AG04449 (cell line): Measurements from ENCODE around the gene CDH1.
"Not testable (repeated sequence)": the region's sequence is repeated elsewhere in the genome, so short reads cannot be mapped to it uniquely, and the experiment has no call there.

Source experiments
- CTCF ChIA-PET: fragments of 350-600 bp; formaldehyde crosslinking; extraction: SDS; loops from one replicate; lab custom pipeline; 2021; ENCODE audit warnings: antibody characterized with exemption; lab: Yijun Ruan, JAX
- POLR2A ChIA-PET: fragments of 400-600, 350-600 bp; formaldehyde crosslinking; extraction: SDS; loops from one replicate; lab custom pipeline; 2020; ENCODE audit warnings: antibody characterized with exemption, inconsistent platforms; lab: Yijun Ruan, JAX
- DNase-seq: peaks from one replicate; pipeline ENCODE4 v3.0.0-alpha.2; 2010; ENCODE audit warnings: low read depth, low spot score
- H3K4me3 ChIP-seq: 2 replicates; pipeline ENCODE4 v1.5.1; 2011; ENCODE audit warnings: low read depth, mild to moderate bottlenecking, control low read depth, low read length
- TF ChIP-seq, protein P1 (sequence below): IDR thresholded peaks from one replicate; pipeline ENCODE4 v1.5.1; 2011; ENCODE audit warnings: mild to moderate bottlenecking, moderate library complexity, low read length, control low read depth, inconsistent platforms; ENCODE audit not compliant: insufficient read depth; ENCODE audit errors: missing control alignments

Gene CDH1

GRCh38 chr16:68833251-68833650 is 96.2 kb downstream of the CDH1 start:
- ChIA-PET CTCF (interaction anchor here (1.0 to 1.2 kb wide), 3 partner anchors 30 to 291 kb away, joined by 3 to 6 read pairs (median 5); no protein-coding TSS in a partner anchor), POLR2A (no interaction called here)

DNA sequence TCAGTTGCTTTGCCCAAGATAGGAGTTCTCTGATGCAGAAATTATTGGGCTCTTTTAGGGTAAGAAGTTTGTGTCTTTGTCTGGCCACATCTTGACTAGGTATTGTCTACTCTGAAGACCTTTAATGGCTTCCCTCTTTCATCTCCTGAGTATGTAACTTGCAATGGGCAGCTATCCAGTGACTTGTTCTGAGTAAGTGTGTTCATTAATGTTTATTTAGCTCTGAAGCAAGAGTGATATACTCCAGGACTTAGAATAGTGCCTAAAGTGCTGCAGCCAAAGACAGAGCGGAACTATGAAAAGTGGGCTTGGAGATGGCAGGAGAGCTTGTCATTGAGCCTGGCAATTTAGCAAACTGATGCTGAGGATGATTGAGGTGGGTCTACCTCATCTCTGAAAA is 97.5 kb downstream of the CDH1 start:
- CTCF ChIA-PET = interaction anchor here (0.6 to 4.0 kb wide), 4 partner anchors 11 to 314 kb away, joined by 3 to 34 read pairs (median 4); partner anchors contain the start of gene TANGO6
- TF ChIP-seq, protein P1, sequence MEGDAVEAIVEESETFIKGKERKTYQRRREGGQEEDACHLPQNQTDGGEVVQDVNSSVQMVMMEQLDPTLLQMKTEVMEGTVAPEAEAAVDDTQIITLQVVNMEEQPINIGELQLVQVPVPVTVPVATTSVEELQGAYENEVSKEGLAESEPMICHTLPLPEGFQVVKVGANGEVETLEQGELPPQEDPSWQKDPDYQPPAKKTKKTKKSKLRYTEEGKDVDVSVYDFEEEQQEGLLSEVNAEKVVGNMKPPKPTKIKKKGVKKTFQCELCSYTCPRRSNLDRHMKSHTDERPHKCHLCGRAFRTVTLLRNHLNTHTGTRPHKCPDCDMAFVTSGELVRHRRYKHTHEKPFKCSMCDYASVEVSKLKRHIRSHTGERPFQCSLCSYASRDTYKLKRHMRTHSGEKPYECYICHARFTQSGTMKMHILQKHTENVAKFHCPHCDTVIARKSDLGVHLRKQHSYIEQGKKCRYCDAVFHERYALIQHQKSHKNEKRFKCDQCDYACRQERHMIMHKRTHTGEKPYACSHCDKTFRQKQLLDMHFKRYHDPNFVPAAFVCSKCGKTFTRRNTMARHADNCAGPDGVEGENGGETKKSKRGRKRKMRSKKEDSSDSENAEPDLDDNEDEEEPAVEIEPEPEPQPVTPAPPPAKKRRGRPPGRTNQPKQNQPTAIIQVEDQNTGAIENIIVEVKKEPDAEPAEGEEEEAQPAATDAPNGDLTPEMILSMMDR = no peak
- POLR2A ChIA-PET = no interaction called here
- no peak for DNase-seq
- no peak overlapping the region for H3K4me3 ChIP-seq

More at GRCh38 chr16:68833251-68833650, 96.2 kb downstream of the CDH1 start:
- H3K4me3 ChIP-seq = no peak overlapping the region
- no peak for DNase-seq
- TF ChIP-seq, protein P1 = no peak

DNA sequence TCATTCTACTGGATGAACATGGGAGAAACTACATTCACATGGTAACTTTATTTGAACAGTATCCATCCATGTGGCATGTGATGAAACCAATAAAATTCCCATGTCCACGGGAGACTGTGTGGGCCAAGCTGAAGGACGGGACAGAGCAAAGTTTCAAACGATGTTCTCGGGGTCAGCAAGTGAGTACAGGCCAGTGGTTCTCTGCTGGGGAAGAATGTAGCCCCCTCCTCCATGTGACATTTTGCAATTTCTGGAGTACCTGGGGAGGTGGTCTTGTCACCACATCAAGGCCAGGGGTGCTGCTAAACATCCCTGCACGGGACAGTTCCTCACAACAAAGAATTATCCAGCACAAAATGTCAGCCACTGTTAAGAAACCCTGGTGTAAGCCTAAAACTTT is 98.9 kb downstream of the CDH1 start:
- POLR2A ChIA-PET = no interaction called here
- TF ChIP-seq, protein P1 = no peak
- CTCF ChIA-PET = interaction anchor here (1.2 to 4.0 kb wide), 3 partner anchors 9 to 315 kb away, joined by 3 to 34 read pairs (median 5); partner anchors contain the start of gene TANGO6
- no peak overlapping the region for H3K4me3 ChIP-seq
- DNase-seq = no peak

GRCh38 chr16:68839831-68840230 is 102.7 kb downstream of the CDH1 start:
- ChIA-PET CTCF (interaction anchor here (1.3 to 1.7 kb wide), 2 partner anchors 249 to 319 kb away, joined by 3 to 4 read pairs; no protein-coding TSS in a partner anchor), POLR2A (no interaction called here)
- H3K4me3 ChIP-seq = no peak overlapping the region
- no peak for DNase-seq
- TF ChIP-seq, protein P1 = no peak

GRCh38 chr16:68842964-68843481 is 105.9 kb downstream of the CDH1 start:
- peak overlapping the region; percentile 86 for H3K4me3 ChIP-seq
- not testable (repeated sequence) for DNase-seq
- POLR2A ChIA-PET = interaction anchor here (1.6 kb wide), 1 partner anchor 252 kb away, joined by 5 read pairs; no protein-coding TSS in a partner anchor
- CTCF ChIA-PET = interaction anchor here (0.7 to 11.2 kb wide), 16 partner anchors 7 to 322 kb away, joined by 3 to 303 read pairs (median 6); no protein-coding TSS in a partner anchor

GRCh38 chr16:68843482-68844210 is 106.6 kb downstream of the CDH1 start, which contains the start of gene TANGO6:
Gene TANGO6 (plus strand): TSS chr16:68843531. CDS start chr16:68843618, 87 bp downstream.
- DNase-seq = no peak
- TF ChIP-seq, protein P1 = peak; percentile 50
- H3K4me3 ChIP-seq = peak within 1 kb of the TSS; percentile 86

More at GRCh38 chr16:68843482-68844210, 106.6 kb downstream of the CDH1 start, which contains the start of gene TANGO6:
- POLR2A ChIA-PET = interaction anchor here (1.6 kb wide), 1 partner anchor 253 kb away, joined by 5 read pairs; no protein-coding TSS in a partner anchor
- CTCF ChIA-PET = interaction anchor here (0.8 to 11.2 kb wide), 22 partner anchors 8 to 430 kb away, joined by 3 to 303 read pairs (median 4); no protein-coding TSS in a partner anchor
